HG02938 (cell line): ENCODE data around the gene RTN4R.
A peak's percentile ranks its signal among the peaks of the same experiment; 100 is the strongest.

Experiments used
- ATAC-seq: cut with Tn5 transposase; IDR thresholded peaks from one replicate; pipeline ENCODE4 v1.9.1; 2021; ENCODE audit warnings: mild to moderate bottlenecking, moderate library complexity; ENCODE audit not compliant: unreplicated experiment

The RTN4R gene

GRCh38 chr22:20243537-20244249 lies 24.4 kb downstream of the RTN4R start:
- ATAC-seq = no peak

GRCh38 chr22:20243176-20243536 lies 25.0 kb downstream of the RTN4R start:
- no peak for ATAC-seq

GRCh38 chr22:20242393-20243175 lies 25.5 kb downstream of the RTN4R start:
- ATAC-seq = no peak

GRCh38 chr22:20241579-20242392 lies 26.3 kb downstream of the RTN4R start:
- no peak for ATAC-seq

- no peak for ATAC-seq
Measured at GRCh38 chr22:20240900-20241299, 27.2 kb downstream of the RTN4R start.

- no peak for ATAC-seq
Measured at GRCh38 chr22:20240447-20240764, 27.7 kb downstream of the RTN4R start.

GRCh38 chr22:20239676-20240446 lies 28.3 kb downstream of the RTN4R start:
- ATAC-seq = no peak

GRCh38 chr22:20238901-20239675 lies 29.0 kb downstream of the RTN4R start:
- no peak for ATAC-seq

GRCh38 chr22:20238536-20238900 lies 29.6 kb downstream of the RTN4R start:
- peak; percentile 47 for ATAC-seq

GRCh38 chr22:20237480-20238440 lies 30.4 kb downstream of the RTN4R start:
- ATAC-seq = no peak

GRCh38 chr22:20236052-20236717 lies 31.9 kb downstream of the RTN4R start:
- ATAC-seq = no peak

- ATAC-seq = no peak
Measured at GRCh38 chr22:20235389-20235991, 32.6 kb downstream of the RTN4R start.

GRCh38 chr22:20234760-20235388 lies 33.2 kb downstream of the RTN4R start:
- no peak for ATAC-seq

- no peak for ATAC-seq
Measured at GRCh38 chr22:20234314-20234682, 33.8 kb downstream of the RTN4R start.

- ATAC-seq = no peak
Measured at GRCh38 chr22:20233351-20234313, 34.5 kb downstream of the RTN4R start.

- no peak for ATAC-seq
Measured at GRCh38 chr22:20232781-20233180, 35.3 kb downstream of the RTN4R start.

GRCh38 chr22:20232237-20232598 lies 35.9 kb downstream of the RTN4R start:
- ATAC-seq = no peak
